HG02840 (cell line): Measurements from ENCODE around the gene FAM53B.
"Not testable (repeated sequence)": the region's sequence is repeated elsewhere in the genome, so short reads cannot be mapped to it uniquely, and the experiment has no call there.

ENCODE experiments used
- ATAC-seq: cut with Tn5 transposase; IDR thresholded peaks from one replicate; pipeline ENCODE4 v1.9.1; 2021; ENCODE audit warnings: mild to moderate bottlenecking, moderate library complexity, moderate number of reproducible peaks; ENCODE audit not compliant: unreplicated experiment, low FRiP score

FAM53B gene

GRCh38 chr10:124619195-124619594 is 125.0 kb downstream of the FAM53B start:
- ATAC-seq = no peak

GRCh38 chr10:124618470-124619073 is 125.6 kb downstream of the FAM53B start:
- ATAC-seq = no peak

DNA sequence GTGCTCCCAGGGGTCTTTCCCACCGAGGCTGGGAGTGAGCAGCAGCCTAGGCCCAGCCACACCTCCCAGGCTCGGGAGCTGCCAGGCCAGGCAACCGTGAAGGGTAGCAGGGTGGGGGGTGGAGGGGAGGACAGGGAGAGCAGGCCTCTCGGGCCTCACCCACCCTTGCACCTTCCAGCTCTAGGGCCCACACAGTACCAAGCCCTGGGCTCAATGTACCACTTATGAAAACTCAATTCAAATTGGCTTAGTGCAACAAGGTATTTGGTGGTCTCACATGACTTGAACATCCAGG is 127.4 kb downstream of the FAM53B start:
- no peak for ATAC-seq

DNA sequence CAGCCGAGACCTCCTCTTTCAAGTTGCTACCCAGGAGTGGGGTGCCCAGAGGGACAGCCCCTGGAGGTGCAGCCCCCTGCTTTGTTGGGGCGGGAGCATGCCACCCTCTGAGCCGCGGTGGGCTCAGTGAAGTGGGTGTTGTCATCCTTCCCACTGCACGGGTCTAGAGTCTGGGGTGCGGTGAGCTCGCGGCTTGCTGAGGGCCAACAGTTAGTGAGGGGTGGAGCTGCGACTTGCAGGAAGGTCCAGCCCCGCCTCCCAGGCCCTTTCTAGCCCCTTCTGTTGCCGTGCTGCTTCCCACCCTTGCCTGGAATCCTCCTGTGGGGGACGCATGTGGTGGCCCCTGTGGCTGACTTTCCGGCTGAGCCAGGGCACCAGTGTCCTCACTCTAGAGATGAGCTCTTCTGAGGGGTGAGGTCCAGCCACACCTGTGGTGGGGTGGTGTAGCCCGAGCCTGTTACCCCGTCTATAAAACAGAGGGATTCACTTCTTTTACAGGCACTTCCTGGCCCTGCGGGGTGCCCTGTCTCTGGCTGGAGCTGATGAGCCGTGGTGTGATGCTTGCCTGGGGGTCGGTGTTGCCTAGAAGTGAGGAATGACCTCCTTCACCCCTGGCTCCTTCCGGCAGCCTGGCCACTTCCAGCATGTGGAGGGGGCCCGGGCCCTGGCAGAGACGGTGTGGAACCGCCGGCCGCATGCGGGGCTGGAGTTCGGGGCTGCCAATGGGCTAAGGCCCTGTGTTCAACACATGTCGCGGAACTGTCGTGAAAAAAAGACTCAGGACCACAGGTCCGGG is 127.9 kb downstream of the FAM53B start:
- no peak for ATAC-seq

- no peak for ATAC-seq
Measured at GRCh38 chr10:124615259-124615658, 128.9 kb downstream of the FAM53B start.

DNA sequence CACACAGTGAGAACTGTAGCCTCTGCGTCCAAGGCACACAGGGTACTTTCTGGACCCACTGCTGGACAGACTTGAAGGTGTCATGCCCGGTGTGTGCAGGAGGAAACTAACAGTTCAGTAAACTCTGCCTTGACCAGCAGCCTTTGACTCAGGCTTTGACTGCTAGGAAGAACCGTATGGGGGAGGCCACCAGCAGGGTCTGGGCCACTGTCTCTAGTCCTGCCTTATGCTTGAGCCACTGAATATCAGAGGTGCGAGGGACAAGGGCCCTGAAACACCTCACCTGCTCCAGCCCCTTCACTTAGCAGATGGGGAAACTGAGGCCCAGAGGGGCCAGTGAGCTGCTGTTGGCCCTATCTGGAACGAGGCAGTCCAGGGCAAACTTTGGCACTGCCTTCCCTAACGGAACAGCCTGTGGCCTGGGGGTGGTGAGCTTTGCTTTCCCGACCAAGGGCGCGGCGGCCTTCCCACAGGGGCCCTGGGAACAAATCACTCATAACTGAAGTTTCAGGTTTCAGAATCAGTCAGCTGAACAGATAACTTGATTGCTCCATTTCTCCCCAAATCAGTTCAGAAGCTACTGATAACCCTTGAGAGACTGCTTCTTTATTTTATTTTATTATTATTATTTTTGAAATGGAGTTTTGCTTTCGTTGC is 130.0 kb downstream of the FAM53B start:
- ATAC-seq = peak; percentile 49

DNA sequence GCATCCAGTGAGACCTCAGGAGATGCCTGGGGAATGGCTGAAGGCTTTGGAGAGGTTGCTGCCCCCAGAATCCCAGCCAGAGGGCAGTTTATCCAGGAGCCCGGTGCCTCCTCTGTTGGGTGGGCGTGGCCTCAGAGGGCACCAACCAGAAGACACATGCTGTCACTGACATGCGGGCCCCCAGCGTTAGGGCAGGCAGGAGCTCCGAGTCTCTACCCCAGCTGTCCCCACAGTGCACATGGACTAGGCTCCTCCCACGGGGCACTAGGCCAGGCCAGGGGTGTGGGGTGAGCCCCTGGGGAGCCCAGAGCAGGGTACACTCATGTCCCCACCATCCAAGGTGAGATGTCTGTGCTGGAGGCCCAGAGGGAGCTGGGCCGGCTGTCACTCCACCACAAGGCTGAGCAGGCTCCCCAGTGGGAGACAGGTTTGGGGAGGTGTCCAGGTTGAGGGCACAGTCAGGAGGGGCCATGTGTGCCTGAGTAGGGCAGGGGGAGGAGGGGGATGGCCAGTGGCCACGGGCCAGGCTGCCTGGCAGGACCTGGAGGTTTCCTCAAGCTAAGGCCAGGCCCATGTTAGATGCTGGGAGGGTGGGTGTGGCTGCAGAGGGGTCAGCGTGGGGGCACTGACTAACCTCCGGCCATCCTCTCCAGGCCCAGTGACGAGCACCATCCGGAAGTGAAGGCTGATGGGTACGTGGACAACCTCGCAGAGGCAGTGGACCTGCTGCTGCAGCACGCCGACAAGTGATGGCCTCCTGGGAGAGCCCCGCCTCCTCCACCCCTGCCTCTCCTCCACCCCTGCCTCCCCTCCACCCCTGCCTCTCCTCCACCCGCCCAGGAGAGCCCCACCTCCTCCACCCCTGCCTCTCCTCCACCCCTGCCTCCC is 131.3 kb downstream of the FAM53B start:
- ATAC-seq = no peak

DNA sequence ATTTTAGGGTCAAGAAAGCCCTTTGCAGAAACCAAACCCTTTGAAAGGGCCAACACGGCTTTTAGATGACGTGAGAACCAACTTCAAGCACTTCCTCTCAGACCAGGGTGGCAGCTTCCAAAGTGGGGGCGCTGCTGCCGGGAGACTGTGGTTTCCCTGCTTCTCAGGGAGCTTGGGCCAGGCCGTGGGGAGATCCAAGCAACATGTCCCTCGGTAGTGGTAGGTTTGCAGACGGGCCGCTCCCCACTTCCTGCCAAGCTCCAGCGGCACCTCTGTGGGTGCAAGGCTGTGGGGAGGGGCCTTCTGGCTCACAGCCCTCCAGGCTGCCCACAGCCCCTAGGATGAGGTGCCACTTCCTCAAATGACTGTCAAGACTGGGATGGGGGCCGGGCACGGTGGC is 132.4 kb downstream of the FAM53B start:
- no peak for ATAC-seq

- not testable (repeated sequence) for ATAC-seq
Measured at GRCh38 chr10:124610851-124611250, 133.3 kb downstream of the FAM53B start.

- ATAC-seq = not testable (repeated sequence)
Measured at GRCh38 chr10:124610186-124610585, 134.0 kb downstream of the FAM53B start.

GRCh38 chr10:124609698-124610097 is 134.5 kb downstream of the FAM53B start:
- ATAC-seq = no peak

- no peak for ATAC-seq
Measured at GRCh38 chr10:124608093-124608721, 136.0 kb downstream of the FAM53B start.

DNA sequence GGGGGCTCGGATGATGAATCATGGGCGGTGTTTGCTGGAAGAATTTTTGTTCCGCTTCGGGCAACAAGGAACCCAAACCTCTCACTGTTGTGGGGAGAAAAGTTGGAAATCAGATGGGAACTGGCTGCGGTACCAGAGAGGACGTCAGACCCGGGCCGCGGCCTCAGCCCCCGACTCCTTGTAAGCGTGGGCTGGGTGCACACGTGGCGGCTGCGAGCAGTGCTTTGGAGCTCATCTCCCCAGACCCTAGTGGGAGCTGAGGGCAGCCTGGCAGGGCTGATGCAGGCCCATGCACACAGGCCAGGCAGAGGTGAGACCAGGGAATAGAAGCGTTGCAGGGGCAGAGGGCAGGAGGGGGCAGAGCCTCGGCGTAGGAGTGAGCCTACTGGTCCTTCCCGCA is 136.5 kb downstream of the FAM53B start:
- no peak for ATAC-seq

- ATAC-seq = no peak
Measured at GRCh38 chr10:124606822-124607221, 137.4 kb downstream of the FAM53B start.

- no peak for ATAC-seq
Measured at GRCh38 chr10:124605856-124606812, 138.0 kb downstream of the FAM53B start.

GRCh38 chr10:124605481-124605855 is 138.7 kb downstream of the FAM53B start:
- ATAC-seq = no peak

GRCh38 chr10:124605001-124605370 is 139.2 kb downstream of the FAM53B start:
- ATAC-seq = no peak

GRCh38 chr10:124604214-124605000 is 139.8 kb downstream of the FAM53B start:
- ATAC-seq = no peak
